ENCODE results near the gene DPEP1. TPM values are rescaled to one million over a fixed set of nuclear protein-coding genes. Genes with fewer than 3 reads are reported as not detected.
"Not testable (repeated sequence)": the region's sequence is repeated elsewhere in the genome, so short reads cannot be mapped to it uniquely, and the experiment has no call there.

The DPEP1 gene
- total and polyA plus RNA-seq, 8 donors = 0.23 to 12.3 (median 1.00) TPM; not detected in 2

- H3K27ac ChIP-seq; H3K9me3 ChIP-seq; H3K4me3 ChIP-seq; H3K27me3 ChIP-seq; intact Hi-C loops (cut with DNase I; ENCODE audit: low total_unique reads); H3K4me1 ChIP-seq: not testable (repeated sequence)
- 52 to 82% (median 65%) methylated on average over 6 to 7 of the region's 7 CpGs for WGBS, 5 donors
- DNase-seq = peak in 1 of 2 donors; percentile 43
- H3K36me3 ChIP-seq = peaks cover 0 to 31% (median 18%) of the 10 kb centered on the region in 4 donors
- TF ChIP-seq CTCF (IDR thresholded peaks at IDR 0.05) = peak in 2 of 7 experiments; percentile 17 to 34
These were observed 53.6 kb downstream of the DPEP1 start for GRCh38 chr16:89667000-89667399.

GRCh38 chr16:89667633-89668032 lies 54.2 kb downstream of the DPEP1 start:
- no peak for DNase-seq
- intact Hi-C loops (cut with DNase I; ENCODE audit: low total_unique reads) = no loop called here
- TF ChIP-seq POLR2AphosphoS5 (IDR thresholded peaks at IDR 0.05) (no peak), POLR2A (IDR thresholded peaks at IDR 0.05) (no peak), CTCF (IDR thresholded peaks at IDR 0.05) (no peak), EP300 (IDR thresholded peaks at IDR 0.05) (no peak)
- Histone ChIP-seq H3K4me1 (no peaks in the 10 kb centered on the region), H3K4me3 (no peak overlapping the region), H3K36me3 (peaks cover 0 to 25% (median 14%) of the 10 kb centered on the region in 4 donors), H3K9me3 (no peaks in the 10 kb centered on the region), H3K27ac (no peak overlapping the region), H3K27me3 (no peaks in the 10 kb centered on the region)
- WGBS, 5 donors = 72 to 82% (median 78%) methylated on average over 8 to 9 of the region's 9 CpGs

GRCh38 chr16:89668790-89669158 lies 55.3 kb downstream of the DPEP1 start:
- H3K4me3 ChIP-seq = no peak overlapping the region
- DNase-seq = no peak

GRCh38 chr16:89669755-89670154 lies 56.3 kb downstream of the DPEP1 start:
- no peak for TF ChIP-seq POLR2AphosphoS5 (IDR thresholded peaks at IDR 0.05)
- Histone ChIP-seq H3K27me3 (no peaks in the 10 kb centered on the region), H3K4me1 (no peaks in the 10 kb centered on the region), H3K36me3 (peaks cover 0 to 8% (median 0%) of the 10 kb centered on the region in 4 donors), H3K4me3 (no peak overlapping the region), H3K27ac (no peak overlapping the region), H3K9me3 (no peaks in the 10 kb centered on the region)
- no peak for DNase-seq
- 79 to 93% (median 88%) methylated on average over 10 to 13 of the region's 13 CpGs for WGBS, 5 donors
- intact Hi-C loops (cut with DNase I; ENCODE audit: low total_unique reads) = no loop called here

More at GRCh38 chr16:89668790-89669158, 55.3 kb downstream of the DPEP1 start:
- no peaks in the 10 kb centered on the region for H3K4me1 ChIP-seq
- H3K36me3 ChIP-seq = peaks cover 0 to 13% (median 4%) of the 10 kb centered on the region in 4 donors
- no peaks in the 10 kb centered on the region for H3K9me3 ChIP-seq
- no peaks in the 10 kb centered on the region for H3K27me3 ChIP-seq
- H3K27ac ChIP-seq = no peak overlapping the region
- TF ChIP-seq CTCF (IDR thresholded peaks at IDR 0.05) (no peak), EP300 (IDR thresholded peaks at IDR 0.05) (no peak), POLR2AphosphoS5 (IDR thresholded peaks at IDR 0.05) (no peak), POLR2A (IDR thresholded peaks at IDR 0.05) (no peak)
- intact Hi-C loops (cut with DNase I; ENCODE audit: low total_unique reads) = no loop called here
- WGBS, 5 donors = 45 to 76% (median 74%) methylated on average over 5 of the region's 5 CpGs

GRCh38 chr16:89670496-89671431 lies 57.3 kb downstream of the DPEP1 start:
- DNase-seq = no peak
- no peaks in the 10 kb centered on the region for H3K4me1 ChIP-seq
- peaks cover 0 to 8% (median 0%) of the 10 kb centered on the region in 4 donors for H3K36me3 ChIP-seq
- 75 to 82% (median 80%) methylated on average over 10 of the region's 10 CpGs for WGBS, 5 donors
- H3K27me3 ChIP-seq = no peaks in the 10 kb centered on the region
- no peaks in the 10 kb centered on the region for H3K9me3 ChIP-seq
- H3K4me3 ChIP-seq = no peak overlapping the region
- no peak overlapping the region for H3K27ac ChIP-seq
- TF ChIP-seq EP300 (IDR thresholded peaks at IDR 0.05) = no peak
- TF ChIP-seq POLR2A (IDR thresholded peaks at IDR 0.05) = no peak
- intact Hi-C loops (cut with DNase I; ENCODE audit: low total_unique reads) = no loop called here

- 87 to 97% (median 92%) methylated on average over 4 of the region's 4 CpGs for WGBS, 5 donors
- H3K36me3 ChIP-seq; H3K27me3 ChIP-seq; H3K27ac ChIP-seq; intact Hi-C loops (cut with DNase I; ENCODE audit: low total_unique reads); H3K4me1 ChIP-seq; DNase-seq; H3K4me3 ChIP-seq; H3K9me3 ChIP-seq: not testable (repeated sequence)
These were observed 58.1 kb downstream of the DPEP1 start for GRCh38 chr16:89671565-89671964.
